GM19395 (cell line): Measurements from ENCODE around the gene HNF1A.

Experiments
- ATAC-seq: cut with Tn5 transposase; IDR thresholded peaks from one replicate; pipeline ENCODE4 v1.9.1; 2021; ENCODE audit warnings: mild to moderate bottlenecking, moderate library complexity; ENCODE audit not compliant: unreplicated experiment

HNF1A gene

DNA sequence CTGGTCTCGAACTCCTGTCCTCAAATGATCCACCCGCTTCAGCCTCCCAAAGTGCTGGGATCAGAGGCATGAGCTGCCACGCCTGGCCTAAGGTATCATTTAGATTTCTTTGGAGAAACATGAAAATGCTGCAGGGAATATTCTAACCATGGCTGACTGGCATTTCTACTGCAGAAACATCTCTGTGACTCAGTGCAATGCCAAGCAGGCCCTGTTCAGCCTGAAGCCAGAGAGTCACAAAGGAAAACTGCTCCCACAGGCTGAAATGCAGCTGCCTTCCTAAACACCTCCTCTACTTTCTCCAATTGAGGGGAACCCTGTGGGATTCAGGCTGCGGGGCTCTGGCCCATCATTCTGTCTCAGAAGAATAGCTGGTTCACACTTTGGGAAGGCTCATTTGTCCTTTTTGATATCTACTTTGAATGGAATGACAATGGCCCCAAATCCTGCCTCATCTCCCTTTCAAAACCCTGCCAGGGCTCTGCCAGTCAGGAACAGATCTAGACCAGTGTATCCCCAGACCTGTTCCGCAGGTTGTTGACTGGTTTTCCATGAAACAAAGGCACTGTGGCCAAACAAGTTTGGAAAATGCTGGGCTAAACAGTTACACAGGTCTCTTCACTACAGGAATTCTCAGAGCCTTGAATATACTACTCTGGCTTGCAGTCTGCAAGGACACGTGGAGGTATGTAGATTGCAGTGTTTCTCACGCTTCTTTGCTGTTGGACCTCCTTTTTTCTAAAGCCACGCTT is 30.2 kb downstream of the HNF1A start:
- no peak for ATAC-seq

GRCh38 chr12:121009741-121010140 is 31.4 kb downstream of the HNF1A start:
- ATAC-seq: no peak

DNA sequence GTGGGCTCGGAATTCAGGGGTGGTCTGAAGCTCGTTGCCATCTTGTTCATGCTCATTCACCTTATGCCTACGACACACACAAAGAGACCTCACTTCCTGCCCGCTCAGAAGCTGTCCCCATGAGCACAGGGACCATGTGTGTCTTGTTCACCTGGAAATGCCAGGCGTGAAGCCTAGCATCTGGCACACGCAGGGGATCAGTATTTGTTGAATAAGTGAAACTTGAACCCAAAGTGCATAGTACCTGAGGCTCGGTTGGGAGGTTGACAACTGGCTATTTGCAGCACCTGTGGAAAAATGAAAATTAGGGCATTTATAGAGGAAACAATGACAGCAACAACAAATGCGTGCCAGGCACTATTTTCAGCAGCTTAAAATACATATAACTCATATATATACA is 32.5 kb downstream of the HNF1A start:
- ATAC-seq: no peak

GRCh38 chr12:121011820-121012219 is 33.5 kb downstream of the HNF1A start:
- ATAC-seq: no peak

DNA sequence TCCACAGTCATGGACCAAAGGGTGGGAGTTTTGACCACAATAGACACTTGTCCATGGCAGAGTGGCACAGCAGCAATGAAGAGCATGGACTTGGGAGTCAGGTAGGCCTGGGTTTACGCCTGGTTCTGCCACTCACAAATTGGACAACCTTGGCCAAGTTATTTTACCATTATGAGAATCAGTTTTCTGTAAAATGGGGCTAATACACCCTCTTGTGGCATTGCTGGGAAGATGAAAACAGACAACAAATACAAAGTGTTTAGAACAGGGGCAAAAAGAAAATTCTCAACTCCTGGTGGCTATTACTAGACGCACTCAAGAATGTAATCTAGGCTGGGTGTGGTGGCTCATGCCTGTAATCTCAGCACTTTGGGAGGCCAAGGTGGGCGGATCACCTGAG is 35.4 kb downstream of the HNF1A start:
- no peak for ATAC-seq

DNA sequence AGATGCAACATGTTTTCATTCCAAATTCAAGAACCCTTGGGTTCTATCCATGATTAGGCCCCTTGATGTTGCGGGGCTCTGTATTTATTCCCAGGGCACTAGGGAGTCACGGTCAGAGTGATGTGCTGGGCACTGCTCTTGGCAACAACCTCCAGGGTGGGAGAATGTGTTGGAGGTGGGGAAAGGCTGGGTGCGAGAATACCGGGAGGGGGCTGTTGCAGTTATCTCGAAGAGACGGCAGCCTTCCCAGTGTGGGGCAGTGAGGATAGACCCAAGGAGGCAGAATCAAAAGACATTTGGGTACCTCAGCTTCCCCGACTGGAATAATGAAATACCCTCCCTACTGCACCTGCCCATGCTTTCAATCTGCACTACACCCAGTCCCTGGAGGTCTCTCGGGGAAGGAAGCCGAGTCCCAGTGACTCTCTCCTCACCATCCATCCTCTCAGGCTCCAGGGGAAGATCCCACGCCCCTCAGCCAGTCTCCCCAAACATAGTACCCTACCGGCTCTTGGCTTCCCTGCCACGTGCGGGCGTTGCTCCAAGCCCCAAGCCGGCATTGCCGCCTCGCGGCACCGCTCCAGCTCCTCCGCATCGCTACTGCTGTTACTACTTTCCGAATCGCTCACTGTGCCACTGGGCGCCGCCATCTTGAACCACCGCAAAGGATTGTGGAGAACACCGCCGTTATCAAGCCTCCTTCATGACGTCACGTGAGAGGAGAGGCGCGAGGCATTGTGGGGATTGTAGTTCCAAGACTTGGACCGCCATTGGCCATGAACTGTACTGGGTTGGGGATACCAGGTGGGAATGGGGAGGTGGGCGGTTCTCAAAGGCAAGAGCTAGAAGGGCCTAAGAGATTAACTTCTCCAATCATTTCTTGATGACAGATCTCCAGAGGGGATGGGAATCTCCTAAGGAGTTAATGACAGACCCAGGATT is 37.8 kb downstream of the HNF1A start, which contains the start of gene C12orf43:
Gene C12orf43 (minus strand): TSS at position 663 of the 942 bp plus-strand sequence. CDS start 13 bp downstream, at position 650.
- peak; percentile 96 for ATAC-seq

GRCh38 chr12:121017966-121018491 is 39.7 kb downstream of the HNF1A start:
- ATAC-seq: no peak

GRCh38 chr12:121018860-121019617 is 40.7 kb downstream of the HNF1A start:
- ATAC-seq: no peak

DNA sequence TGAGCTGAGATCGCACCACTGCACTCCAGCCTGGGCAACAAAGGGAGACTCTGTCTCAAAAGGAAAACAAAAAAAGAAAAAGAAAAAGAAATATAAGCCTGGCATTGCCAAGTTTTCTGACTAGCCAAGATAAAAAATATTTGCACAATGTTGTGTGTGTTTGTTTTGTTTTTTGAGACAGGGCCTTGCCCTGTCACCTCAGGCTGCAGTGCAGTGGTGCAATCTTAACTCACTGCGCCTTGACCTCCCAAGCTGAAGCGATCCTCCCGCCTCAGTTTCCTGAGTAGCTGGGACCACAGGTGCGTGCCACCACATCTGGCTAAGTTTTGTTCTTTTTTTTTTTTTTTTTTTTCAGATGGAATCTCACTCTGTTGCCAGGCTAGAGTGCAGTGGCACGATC is 43.4 kb downstream of the HNF1A start:
- ATAC-seq: no peak

DNA sequence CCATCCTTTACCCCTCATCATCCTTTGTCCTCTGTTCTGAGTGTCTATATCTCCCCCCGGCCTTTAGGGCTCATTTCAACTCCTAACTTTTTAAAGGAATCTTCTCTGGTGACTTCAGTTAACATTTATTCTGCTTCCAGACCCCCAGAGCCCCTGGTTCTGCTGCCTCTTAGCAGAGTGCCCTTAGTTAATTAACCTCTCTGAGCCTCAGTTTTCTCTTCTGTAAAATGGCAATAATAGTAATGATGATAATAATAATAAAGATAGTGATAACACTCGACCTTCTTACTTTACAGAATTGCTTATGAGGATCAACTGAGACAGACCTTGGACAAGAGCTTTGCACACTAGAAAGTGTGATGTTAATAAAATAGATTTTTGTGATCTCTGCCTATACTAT is 44.4 kb downstream of the HNF1A start:
- ATAC-seq: no peak

DNA sequence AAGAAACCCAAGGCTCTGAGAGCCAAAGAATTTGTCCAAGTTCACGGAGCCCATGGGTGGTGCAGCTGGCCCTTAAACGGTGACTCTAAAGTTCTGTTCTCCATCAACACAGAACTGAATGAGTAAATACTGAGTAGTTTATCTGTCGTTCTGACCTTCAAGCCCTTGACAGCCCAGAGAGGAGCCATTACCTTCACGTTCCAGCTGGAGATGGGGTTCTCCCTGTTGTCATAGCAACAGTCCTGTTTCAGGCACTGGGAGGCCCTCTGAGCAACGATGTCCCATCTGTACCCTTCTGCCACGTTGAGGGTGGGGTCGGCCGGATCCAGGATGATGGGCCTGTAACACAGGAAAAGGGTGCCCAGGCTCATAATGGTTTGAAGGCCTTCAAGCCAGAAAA is 45.5 kb downstream of the HNF1A start:
- ATAC-seq: no peak

- ATAC-seq: no peak
Measured at GRCh38 chr12:121025442-121026226, 47.3 kb downstream of the HNF1A start.

GRCh38 chr12:121026274-121027045 is 48.1 kb downstream of the HNF1A start:
- no peak for ATAC-seq

GRCh38 chr12:121030576-121031212 is 52.4 kb downstream of the HNF1A start:
- ATAC-seq: no peak

GRCh38 chr12:121033625-121034349 is 55.4 kb downstream of the HNF1A start:
- no peak for ATAC-seq

- ATAC-seq: no peak
Measured at GRCh38 chr12:121034616-121035305, 56.4 kb downstream of the HNF1A start.

DNA sequence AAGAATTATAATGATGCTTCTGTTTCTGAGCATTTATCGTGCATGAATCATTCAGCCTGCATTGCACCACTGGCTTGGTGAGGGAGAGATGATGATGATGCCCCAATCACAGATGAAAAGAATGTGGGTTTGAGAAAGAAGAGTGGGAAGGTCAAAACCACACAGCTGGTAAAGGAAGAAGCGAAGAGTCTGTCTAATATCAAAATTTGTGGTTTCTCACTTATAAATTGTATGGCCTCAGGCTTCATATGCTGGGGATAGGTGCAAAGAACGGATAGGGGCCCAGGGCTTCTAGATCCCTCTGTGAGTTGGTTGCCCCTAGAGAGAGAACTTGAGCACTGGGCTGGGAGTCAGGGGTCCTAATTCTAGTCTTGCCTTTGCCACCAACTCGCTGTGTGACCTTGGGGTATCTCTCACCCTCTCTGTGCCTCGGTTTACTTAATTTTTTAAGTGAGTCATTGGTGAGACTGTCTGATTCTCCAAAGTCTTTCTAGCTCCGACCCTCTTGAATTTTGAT is 58.5 kb downstream of the HNF1A start:
- no peak for ATAC-seq
